ENCODE results near the gene FAM156B. TPM values are rescaled to one million over a fixed set of nuclear protein-coding genes. Genes with fewer than 3 reads are reported as not detected.
"Not testable (repeated sequence)": the region's sequence is repeated elsewhere in the genome, so short reads cannot be mapped to it uniquely, and the experiment has no call there.

The FAM156B gene
- total RNA-seq, 1 donor from 2014 or later, result 20.1 TPM

DNA sequence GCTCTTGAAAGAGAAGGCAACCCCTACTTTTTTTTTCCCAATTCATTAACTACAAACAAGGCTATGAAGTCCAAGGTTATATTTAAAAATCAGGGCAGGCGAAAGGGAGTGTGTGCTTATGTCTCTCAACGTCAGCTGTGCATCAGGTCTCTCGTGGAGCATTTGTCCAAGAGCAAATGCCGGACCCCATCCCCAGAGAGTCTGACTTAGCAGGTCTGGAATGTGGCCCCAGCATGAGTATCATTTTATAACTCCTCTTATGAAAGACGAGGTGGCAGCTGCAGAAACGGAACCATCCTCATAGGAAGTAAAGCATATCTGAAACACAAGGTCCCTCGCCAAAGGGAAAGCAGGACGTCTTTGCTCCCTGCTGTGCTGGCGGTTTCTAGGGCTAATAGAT, 16.6 kb downstream of the FAM156B start:
- H3K4me1 Mint-ChIP-seq (ENCODE audit: unreplicated experiment); H3K27ac Mint-ChIP-seq; H3K36me3 Mint-ChIP-seq; H3K9me3 Mint-ChIP-seq; H3K4me3 Mint-ChIP-seq; DNase-seq (ENCODE audit: extremely low spot score, unreplicated experiment); H3K27me3 Mint-ChIP-seq: not testable (repeated sequence)

DNA sequence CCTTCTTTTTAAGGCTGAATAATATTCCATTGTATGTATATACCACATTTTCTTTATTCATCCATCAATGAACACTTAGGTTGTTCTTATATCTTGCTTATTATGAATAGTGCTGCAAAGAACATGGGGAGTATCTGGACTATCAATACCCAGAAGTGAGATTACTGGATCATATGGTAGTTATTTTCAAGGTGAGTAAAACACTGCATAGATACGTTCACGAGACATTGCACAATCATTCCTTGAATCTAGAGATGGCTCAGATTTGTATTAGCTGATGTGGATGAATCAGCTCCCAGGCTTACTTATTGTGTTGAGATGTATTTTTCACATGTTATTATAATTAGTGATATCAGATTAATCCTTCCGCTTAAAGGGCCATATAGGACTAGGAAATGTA, 17.6 kb downstream of the FAM156B start:
- H3K9me3 Mint-ChIP-seq; H3K36me3 Mint-ChIP-seq; H3K27ac Mint-ChIP-seq; H3K4me1 Mint-ChIP-seq (ENCODE audit: unreplicated experiment); DNase-seq (ENCODE audit: extremely low spot score, unreplicated experiment); H3K4me3 Mint-ChIP-seq; H3K27me3 Mint-ChIP-seq: not testable (repeated sequence)

DNA sequence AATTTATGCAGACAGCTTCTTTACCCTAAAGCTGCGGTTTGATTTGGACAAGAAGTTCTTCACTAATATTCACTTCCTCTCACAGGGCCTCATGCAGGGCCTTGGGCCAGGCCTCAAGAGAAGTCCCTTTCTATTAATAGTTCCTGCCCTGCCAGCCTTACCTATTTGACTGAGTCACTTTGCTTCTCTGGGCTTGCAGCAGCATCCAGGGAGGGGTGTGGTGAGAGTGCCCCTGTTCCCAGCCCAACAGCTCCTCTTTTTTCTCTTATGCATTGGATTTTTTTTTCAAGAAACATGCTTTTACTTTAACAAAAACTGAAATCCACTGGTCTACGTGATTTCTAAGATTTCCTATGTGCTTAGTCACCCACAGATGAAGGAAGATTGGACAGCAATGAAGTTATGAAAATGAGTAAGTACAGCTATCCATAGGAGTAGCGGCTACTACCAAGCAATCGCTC, 26.7 kb downstream of the FAM156B start:
- peak overlapping the region; percentile 21 for H3K4me3 Mint-ChIP-seq
- H3K4me1 Mint-ChIP-seq (ENCODE audit: unreplicated experiment), result peaks cover 12% of the 10 kb centered on the region
- TF ChIP-seq, protein P1, sequence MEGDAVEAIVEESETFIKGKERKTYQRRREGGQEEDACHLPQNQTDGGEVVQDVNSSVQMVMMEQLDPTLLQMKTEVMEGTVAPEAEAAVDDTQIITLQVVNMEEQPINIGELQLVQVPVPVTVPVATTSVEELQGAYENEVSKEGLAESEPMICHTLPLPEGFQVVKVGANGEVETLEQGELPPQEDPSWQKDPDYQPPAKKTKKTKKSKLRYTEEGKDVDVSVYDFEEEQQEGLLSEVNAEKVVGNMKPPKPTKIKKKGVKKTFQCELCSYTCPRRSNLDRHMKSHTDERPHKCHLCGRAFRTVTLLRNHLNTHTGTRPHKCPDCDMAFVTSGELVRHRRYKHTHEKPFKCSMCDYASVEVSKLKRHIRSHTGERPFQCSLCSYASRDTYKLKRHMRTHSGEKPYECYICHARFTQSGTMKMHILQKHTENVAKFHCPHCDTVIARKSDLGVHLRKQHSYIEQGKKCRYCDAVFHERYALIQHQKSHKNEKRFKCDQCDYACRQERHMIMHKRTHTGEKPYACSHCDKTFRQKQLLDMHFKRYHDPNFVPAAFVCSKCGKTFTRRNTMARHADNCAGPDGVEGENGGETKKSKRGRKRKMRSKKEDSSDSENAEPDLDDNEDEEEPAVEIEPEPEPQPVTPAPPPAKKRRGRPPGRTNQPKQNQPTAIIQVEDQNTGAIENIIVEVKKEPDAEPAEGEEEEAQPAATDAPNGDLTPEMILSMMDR (conservative IDR thresholded peaks at IDR 0.05), result no peak
- no peaks in the 10 kb centered on the region for H3K36me3 Mint-ChIP-seq
- no peaks in the 10 kb centered on the region for H3K27me3 Mint-ChIP-seq
- DNase-seq (ENCODE audit: extremely low spot score, unreplicated experiment), result no peak
- H3K27ac Mint-ChIP-seq, result peak overlapping the region; percentile 26
- no peaks in the 10 kb centered on the region for H3K9me3 Mint-ChIP-seq

DNA sequence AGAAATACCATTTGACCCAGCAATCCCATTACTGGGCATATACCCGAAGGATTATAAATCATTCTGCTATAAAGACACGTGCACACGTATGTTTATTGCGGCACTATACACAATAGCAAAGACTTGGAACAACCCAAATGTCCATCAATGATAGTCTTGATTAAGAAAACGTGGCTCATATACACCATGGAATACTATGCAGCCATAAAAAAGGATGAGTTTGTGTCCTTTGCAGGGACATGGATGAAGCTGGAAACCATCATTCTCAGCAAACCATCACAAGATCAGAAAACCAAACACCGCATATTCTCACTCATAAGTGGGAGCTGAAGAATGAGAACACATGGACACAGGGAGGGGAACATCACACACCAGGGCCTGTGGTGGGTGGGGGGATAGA, 33.1 kb downstream of the FAM156B start:
- not testable (repeated sequence) for H3K27ac Mint-ChIP-seq; H3K36me3 Mint-ChIP-seq; DNase-seq (ENCODE audit: extremely low spot score, unreplicated experiment); H3K4me1 Mint-ChIP-seq (ENCODE audit: unreplicated experiment); H3K9me3 Mint-ChIP-seq; H3K4me3 Mint-ChIP-seq; H3K27me3 Mint-ChIP-seq

DNA sequence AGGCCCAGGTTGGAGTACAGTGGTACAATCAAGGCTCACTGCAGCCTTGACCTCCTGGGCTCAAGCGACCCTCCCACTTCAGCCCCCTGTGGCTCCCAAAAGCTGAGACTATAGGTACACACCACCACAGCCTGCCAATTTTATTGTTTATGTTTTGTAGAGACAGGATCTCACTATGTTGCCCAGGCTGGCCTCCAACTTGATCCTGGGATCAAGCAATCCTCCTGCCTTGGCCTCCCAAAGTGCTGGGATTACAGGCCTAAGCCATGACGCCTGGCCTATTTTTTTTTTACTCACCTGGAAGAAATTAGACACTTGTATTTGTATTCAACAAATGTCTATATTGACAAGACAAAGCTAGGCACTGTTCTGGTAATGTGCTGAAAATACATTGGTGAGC, 36.1 kb downstream of the FAM156B start:
- Mint-ChIP-seq H3K4me3 (no peak overlapping the region), H3K27ac (no peak overlapping the region), H3K9me3 (no peaks in the 10 kb centered on the region), H3K27me3 (peaks cover 5% of the 10 kb centered on the region), H3K36me3 (no peaks in the 10 kb centered on the region), H3K4me1 (ENCODE audit: unreplicated experiment) (no peaks in the 10 kb centered on the region)
- TF ChIP-seq, protein P1 (conservative IDR thresholded peaks at IDR 0.05), result no peak
- no peak for DNase-seq (ENCODE audit: extremely low spot score, unreplicated experiment)

DNA sequence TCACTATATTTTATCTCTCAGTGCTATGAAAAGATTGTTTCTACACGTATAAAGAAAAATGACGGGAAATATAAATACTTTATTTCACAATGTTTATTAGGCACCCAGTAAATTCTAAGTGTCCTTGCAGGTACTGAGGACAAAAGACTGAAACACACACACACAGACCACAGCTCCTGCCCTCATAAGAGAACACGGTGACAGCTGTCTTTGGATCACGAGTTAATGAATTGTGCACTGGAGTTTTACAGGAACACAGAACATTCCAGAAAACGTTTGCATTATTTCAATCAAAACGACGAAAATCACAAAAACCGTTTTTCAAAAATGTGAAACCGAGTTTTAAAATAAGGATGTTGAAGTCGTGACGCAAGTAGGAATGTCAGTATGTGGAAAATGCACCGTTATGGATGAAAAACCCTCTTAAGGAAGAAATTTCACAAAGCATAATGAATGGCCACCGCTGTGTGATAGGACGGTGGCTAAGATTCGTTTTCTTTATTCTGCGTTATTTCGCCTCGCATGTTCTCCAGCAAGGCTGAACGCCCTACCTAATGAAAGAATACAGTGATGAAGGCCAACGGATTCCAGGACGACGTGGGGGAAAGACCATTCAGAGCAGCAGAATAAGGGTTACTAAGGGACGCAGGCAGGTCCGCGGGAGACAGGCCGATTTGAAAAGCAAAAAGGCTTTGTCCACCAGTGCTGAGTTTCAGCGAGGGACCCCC, 37.0 kb downstream of the FAM156B start:
- Mint-ChIP-seq H3K36me3 (no peaks in the 10 kb centered on the region), H3K27ac (peak overlapping the region; percentile 100), H3K4me1 (ENCODE audit: unreplicated experiment) (no peaks in the 10 kb centered on the region), H3K9me3 (no peaks in the 10 kb centered on the region), H3K27me3 (peaks cover 5% of the 10 kb centered on the region), H3K4me3 (peak overlapping the region; percentile 96)
- no peak for DNase-seq (ENCODE audit: extremely low spot score, unreplicated experiment)
- TF ChIP-seq, protein P1 (conservative IDR thresholded peaks at IDR 0.05), result no peak

DNA sequence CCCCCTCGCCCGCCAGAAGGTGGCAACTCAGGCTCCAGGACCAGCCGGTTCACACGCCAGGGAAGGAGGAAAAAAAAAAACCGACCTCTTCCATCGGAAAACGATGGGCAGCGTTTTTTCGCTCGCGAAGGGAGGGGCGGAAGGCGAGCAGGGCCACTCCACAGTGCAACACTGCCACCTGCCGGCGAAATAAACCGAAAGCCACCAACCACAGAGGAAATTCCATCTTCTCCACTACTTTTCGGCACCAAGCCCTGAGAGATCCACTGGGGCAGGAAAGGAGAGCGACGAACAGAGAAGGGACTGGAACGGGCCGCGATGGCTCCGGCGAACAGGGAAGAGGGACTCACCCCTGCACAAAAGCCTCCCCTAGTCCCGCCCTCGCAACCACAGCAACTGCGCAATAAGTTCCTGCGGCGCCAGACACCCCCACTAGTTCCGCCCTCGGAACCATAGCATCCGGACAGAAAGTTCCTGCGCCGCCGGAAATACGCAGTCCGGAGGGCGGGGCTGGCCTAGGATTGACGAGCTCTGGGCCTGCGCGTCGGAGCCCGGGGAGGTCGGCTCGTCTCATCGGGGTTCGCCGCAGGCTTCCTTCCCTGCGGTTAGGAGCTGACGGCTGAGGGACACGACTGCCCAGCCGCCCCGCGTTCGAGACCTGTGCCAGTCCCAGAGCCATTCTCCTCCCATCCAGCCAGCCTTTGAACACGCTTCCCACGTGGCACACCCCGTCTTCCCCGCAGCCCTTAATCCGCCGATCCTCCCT, 37.8 kb downstream of the FAM156B start:
- Mint-ChIP-seq H3K4me3 (peak overlapping the region; percentile 96), H3K9me3 (no peaks in the 10 kb centered on the region), H3K27ac (peak overlapping the region; percentile 100), H3K27me3 (peaks cover 5% of the 10 kb centered on the region), H3K36me3 (no peaks in the 10 kb centered on the region), H3K4me1 (ENCODE audit: unreplicated experiment) (no peaks in the 10 kb centered on the region)
- TF ChIP-seq, protein P1 (conservative IDR thresholded peaks at IDR 0.05), result peak; percentile 88
- DNase-seq (ENCODE audit: extremely low spot score, unreplicated experiment), result peak; percentile 90

DNA sequence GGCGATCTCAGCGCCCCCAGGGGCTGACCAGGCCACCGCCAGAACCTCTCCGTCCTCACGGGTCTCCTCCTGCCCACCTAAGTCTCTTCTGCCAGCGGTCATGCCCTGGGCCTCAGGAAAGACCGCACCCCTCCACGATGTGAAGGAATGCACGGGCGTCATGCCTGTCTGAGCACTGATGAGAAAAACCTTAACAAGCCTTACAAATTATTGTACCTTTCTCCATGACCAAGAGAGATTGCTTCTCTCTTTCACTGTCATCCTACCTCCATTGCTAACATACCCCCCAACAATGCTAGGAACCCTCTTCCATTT, 38.3 kb downstream of the FAM156B start:
- H3K36me3 Mint-ChIP-seq; H3K9me3 Mint-ChIP-seq; H3K27me3 Mint-ChIP-seq; H3K4me1 Mint-ChIP-seq (ENCODE audit: unreplicated experiment); DNase-seq (ENCODE audit: extremely low spot score, unreplicated experiment): not testable (repeated sequence)
- Mint-ChIP-seq H3K4me3 (peak overlapping the region; percentile 96), H3K27ac (peak overlapping the region; percentile 100)

DNA sequence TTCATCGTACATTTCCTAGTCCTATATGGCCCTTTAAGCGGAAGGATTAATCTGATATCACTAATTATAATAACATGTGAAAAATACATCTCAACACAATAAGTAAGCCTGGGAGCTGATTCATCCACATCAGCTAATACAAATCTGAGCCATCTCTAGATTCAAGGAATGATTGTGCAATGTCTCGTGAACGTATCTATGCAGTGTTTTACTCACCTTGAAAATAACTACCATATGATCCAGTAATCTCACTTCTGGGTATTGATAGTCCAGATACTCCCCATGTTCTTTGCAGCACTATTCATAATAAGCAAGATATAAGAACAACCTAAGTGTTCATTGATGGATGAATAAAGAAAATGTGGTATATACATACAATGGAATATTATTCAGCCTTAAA, 43.6 kb downstream of the FAM156B start:
- not testable (repeated sequence) for H3K27me3 Mint-ChIP-seq; H3K27ac Mint-ChIP-seq; H3K36me3 Mint-ChIP-seq; DNase-seq (ENCODE audit: extremely low spot score, unreplicated experiment); H3K4me3 Mint-ChIP-seq; H3K9me3 Mint-ChIP-seq; H3K4me1 Mint-ChIP-seq (ENCODE audit: unreplicated experiment)

DNA sequence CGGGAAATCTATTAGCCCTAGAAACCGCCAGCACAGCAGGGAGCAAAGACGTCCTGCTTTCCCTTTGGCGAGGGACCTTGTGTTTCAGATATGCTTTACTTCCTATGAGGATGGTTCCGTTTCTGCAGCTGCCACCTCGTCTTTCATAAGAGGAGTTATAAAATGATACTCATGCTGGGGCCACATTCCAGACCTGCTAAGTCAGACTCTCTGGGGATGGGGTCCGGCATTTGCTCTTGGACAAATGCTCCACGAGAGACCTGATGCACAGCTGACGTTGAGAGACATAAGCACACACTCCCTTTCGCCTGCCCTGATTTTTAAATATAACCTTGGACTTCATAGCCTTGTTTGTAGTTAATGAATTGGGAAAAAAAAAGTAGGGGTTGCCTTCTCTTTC, 44.6 kb downstream of the FAM156B start:
- H3K27ac Mint-ChIP-seq; H3K9me3 Mint-ChIP-seq; H3K27me3 Mint-ChIP-seq; H3K4me1 Mint-ChIP-seq (ENCODE audit: unreplicated experiment); DNase-seq (ENCODE audit: extremely low spot score, unreplicated experiment); H3K36me3 Mint-ChIP-seq; H3K4me3 Mint-ChIP-seq: not testable (repeated sequence)

Measured in type B pancreatic cell (in vitro differentiated cells).